Liver (tissue), 3 donors: ENCODE data around the gene LDB2.

Source experiments
- CTCF ChIP-seq: fragments of 150-350 bp; IDR thresholded peaks from 2 replicates; pipeline ENCODE4 v1.5.1; 2017; ENCODE audit warnings: improper control_type of control experiment, low read depth, low read length; ENCODE audit not compliant: missing input control
- GABPA ChIP-seq, 2 donors: IDR thresholded peaks in 1 of 2; conservative IDR thresholded peaks in 1 of 2; 2 replicates each; pipeline ENCODE4 v1.6.1; 2016; ENCODE audit warnings: antibody characterized with exemption in 2 of 2, mild to moderate bottlenecking in 1 of 2, moderate library complexity in 1 of 2
- MAX ChIP-seq: IDR thresholded peaks from 2 replicates; pipeline ENCODE4 v1.6.1; 2016; ENCODE audit warnings: antibody characterized with exemption
- RAD21 ChIP-seq, 2 donors: IDR thresholded peaks; 2 replicates each; pipeline ENCODE4 v1.6.1; 2016; ENCODE audit warnings: antibody characterized with exemption in 2 of 2, mild to moderate bottlenecking in 2 of 2
- SP1 ChIP-seq: IDR thresholded peaks from 2 replicates; pipeline ENCODE4 v1.6.1; 2018; ENCODE audit warnings: antibody characterized with exemption, mild to moderate bottlenecking
- TAF1 ChIP-seq: conservative IDR thresholded peaks from 2 replicates; pipeline ENCODE4 v1.6.1; 2016; ENCODE audit warnings: antibody characterized with exemption, mild to moderate bottlenecking
- YY1 ChIP-seq: IDR thresholded peaks from 2 replicates; pipeline ENCODE4 v1.6.1; 2016; ENCODE audit warnings: antibody characterized with exemption, mild to moderate bottlenecking
- TF ChIP-seq, protein P1 (sequence below): IDR thresholded peaks from 2 replicates; pipeline ENCODE4 v1.6.1; 2016; ENCODE audit warnings: antibody characterized with exemption
- donor health status: healthy.
- donor health status: healthy.

- TF ChIP-seq MAX (no peak), YY1 (no peak), CTCF (no peak), TAF1 (no peak), RAD21 (IDR thresholded peaks at IDR 0.05) (no peak), SP1 (no peak), GABPA (IDR thresholded peaks at IDR 0.05 in 1 of 2, conservative IDR thresholded peaks at IDR 0.05 in 1 of 2) (no peak)
- TF ChIP-seq, protein P1, sequence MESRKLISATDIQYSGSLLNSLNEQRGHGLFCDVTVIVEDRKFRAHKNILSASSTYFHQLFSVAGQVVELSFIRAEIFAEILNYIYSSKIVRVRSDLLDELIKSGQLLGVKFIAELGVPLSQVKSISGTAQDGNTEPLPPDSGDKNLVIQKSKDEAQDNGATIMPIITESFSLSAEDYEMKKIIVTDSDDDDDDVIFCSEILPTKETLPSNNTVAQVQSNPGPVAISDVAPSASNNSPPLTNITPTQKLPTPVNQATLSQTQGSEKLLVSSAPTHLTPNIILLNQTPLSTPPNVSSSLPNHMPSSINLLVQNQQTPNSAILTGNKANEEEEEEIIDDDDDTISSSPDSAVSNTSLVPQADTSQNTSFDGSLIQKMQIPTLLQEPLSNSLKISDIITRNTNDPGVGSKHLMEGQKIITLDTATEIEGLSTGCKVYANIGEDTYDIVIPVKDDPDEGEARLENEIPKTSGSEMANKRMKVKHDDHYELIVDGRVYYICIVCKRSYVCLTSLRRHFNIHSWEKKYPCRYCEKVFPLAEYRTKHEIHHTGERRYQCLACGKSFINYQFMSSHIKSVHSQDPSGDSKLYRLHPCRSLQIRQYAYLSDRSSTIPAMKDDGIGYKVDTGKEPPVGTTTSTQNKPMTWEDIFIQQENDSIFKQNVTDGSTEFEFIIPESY: no peak
These were observed 91.1 kb downstream of the LDB2 start for GRCh38 chr4:16807355-16807754.
